ENCODE data around the gene A2M.

DNA sequence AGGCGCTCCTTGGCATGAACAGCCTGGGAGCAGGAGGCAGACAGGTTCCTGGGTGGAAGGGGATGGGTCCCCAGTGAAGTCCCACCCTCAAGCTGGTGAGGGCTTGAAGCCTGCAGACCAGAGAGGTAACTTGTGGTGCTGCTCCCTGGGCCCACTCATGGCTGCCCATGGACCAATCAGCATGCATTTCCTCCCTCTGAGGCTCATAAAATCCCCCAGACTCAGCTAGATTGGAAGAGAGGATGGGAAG lies 50.2 kb downstream of the A2M start:
- no peak for TF ChIP-seq POLR2A (IDR thresholded peaks at IDR 0.05; ENCODE audit: low read depth, low read length)
- TF ChIP-seq, protein P1, sequence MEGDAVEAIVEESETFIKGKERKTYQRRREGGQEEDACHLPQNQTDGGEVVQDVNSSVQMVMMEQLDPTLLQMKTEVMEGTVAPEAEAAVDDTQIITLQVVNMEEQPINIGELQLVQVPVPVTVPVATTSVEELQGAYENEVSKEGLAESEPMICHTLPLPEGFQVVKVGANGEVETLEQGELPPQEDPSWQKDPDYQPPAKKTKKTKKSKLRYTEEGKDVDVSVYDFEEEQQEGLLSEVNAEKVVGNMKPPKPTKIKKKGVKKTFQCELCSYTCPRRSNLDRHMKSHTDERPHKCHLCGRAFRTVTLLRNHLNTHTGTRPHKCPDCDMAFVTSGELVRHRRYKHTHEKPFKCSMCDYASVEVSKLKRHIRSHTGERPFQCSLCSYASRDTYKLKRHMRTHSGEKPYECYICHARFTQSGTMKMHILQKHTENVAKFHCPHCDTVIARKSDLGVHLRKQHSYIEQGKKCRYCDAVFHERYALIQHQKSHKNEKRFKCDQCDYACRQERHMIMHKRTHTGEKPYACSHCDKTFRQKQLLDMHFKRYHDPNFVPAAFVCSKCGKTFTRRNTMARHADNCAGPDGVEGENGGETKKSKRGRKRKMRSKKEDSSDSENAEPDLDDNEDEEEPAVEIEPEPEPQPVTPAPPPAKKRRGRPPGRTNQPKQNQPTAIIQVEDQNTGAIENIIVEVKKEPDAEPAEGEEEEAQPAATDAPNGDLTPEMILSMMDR (conservative IDR thresholded peaks at IDR 0.05; ENCODE audit: low read depth, low read length): no peak
- no peak for TF ChIP-seq RCOR1 (IDR thresholded peaks at IDR 0.05; ENCODE audit: insufficient replicate concordance, low read length)
